PC-3 (cell line): ENCODE measurements around the gene FAM162A. TPM values are rescaled to one million over a fixed set of nuclear protein-coding genes. Genes with fewer than 3 reads are reported as not detected.

Experiments
- ATAC-seq: fragments of 200-7000 bp; cut with Tn5 transposase; 2 replicates; pipeline ENCODE4 v1.9.1; 2020; ENCODE audit warnings: mild to moderate bottlenecking, moderate library complexity
- BruUV-seq: library from RNA; stranded (reverse); fragments of 400-500 nt; replicated peaks from 2 replicates; lab custom pipeline; 2021; lab: Mats Ljungman, UMichigan
- CTCF ChIA-PET: fragments of 300-600 bp; sonication (Branson Sonifier 250); formaldehyde crosslinking; loops from one replicate; lab custom pipeline; 2022; ENCODE audit warnings: antibody characterized with exemption; lab: Charles Lee
- POLR2A ChIA-PET: fragments of 300-600 bp; sonication (Branson Sonifier 250); formaldehyde crosslinking; loops from one replicate; lab custom pipeline; 2022; ENCODE audit warnings: antibody characterized with exemption; ENCODE audit not compliant: unreplicated experiment; lab: Charles Lee
- DNase-seq: peaks from one replicate; pipeline ENCODE4 v3.0.0-alpha.2; 2015
- H2AFZ ChIP-seq: fragments of 300-600 bp; sonication (generic); 2 replicates; pipeline ENCODE4 v1.6.0; 2016; ENCODE audit warnings: antibody characterized with exemption, low read length
- H3F3A ChIP-seq: fragments of 300-600 bp; sonication (generic); one replicate; pipeline ENCODE4 v1.6.0; 2017; ENCODE audit warnings: antibody characterized with exemption, low read length, control low read depth, mild to moderate bottlenecking; ENCODE audit not compliant: unreplicated experiment
- H3K27ac ChIP-seq: fragments of 300-600 bp; sonication (generic); 2 replicates; pipeline ENCODE4 v1.5.1; 2016; ENCODE audit warnings: mild to moderate bottlenecking, low read length
- H3K27me3 ChIP-seq: fragments of 300-600 bp; sonication (generic); 2 replicates; pipeline ENCODE4 v1.6.1; 2016; ENCODE audit warnings: low read length, mixed read lengths
- H3K36me3 ChIP-seq: fragments of 300-600 bp; sonication (generic); 2 replicates; pipeline ENCODE4 v1.6.1; 2016; ENCODE audit warnings: low read depth, mixed run types, low read length, mixed read lengths
- H3K4me1 ChIP-seq: fragments of 300-600 bp; sonication (generic); 2 replicates; pipeline ENCODE4 v1.5.1; 2016; ENCODE audit warnings: low read length; ENCODE audit not compliant: insufficient read depth
- H3K4me2 ChIP-seq: fragments of 300-600 bp; sonication (generic); 2 replicates; pipeline ENCODE4 v1.6.0; 2016; ENCODE audit warnings: low read length
- H3K4me3 ChIP-seq: fragments of 300-600 bp; sonication (generic); 2 replicates; pipeline ENCODE4 v1.5.1; 2016; ENCODE audit warnings: mild to moderate bottlenecking, low read length, mixed read lengths
- H3K79me2 ChIP-seq: fragments of 300-600 bp; sonication (generic); 2 replicates; pipeline ENCODE4 v1.6.1; 2017; ENCODE audit warnings: low read length, mixed read lengths
- H3K9ac ChIP-seq: fragments of 300-600 bp; sonication (generic); 2 replicates; pipeline ENCODE4 v1.6.0; 2016; ENCODE audit warnings: mild to moderate bottlenecking, low read length
- H3K9me2 ChIP-seq: fragments of 300-600 bp; sonication (generic); replicated peaks from 2 replicates; pipeline ENCODE4 v1.6.1; 2016; ENCODE audit warnings: mixed run types, low read length, mixed read lengths
- H3K9me3 ChIP-seq: fragments of 300-600 bp; sonication (generic); 2 replicates; pipeline ENCODE4 v1.6.1; 2016; ENCODE audit warnings: low read length, mixed read lengths
- H4K20me1 ChIP-seq: fragments of 300-600 bp; sonication (generic); 2 replicates; pipeline ENCODE4 v1.6.1; 2016; ENCODE audit warnings: low read length, mixed read lengths
- EZH2 ChIP-seq: fragments of 300-600 bp; sonication (generic); IDR thresholded peaks from one replicate; pipeline ENCODE4 v1.6.1; 2017; ENCODE audit warnings: antibody characterized with exemption, mild to moderate bottlenecking, low read length; ENCODE audit not compliant: unreplicated experiment
- EZH2phosphoT487 ChIP-seq: fragments of 300-600 bp; sonication (generic); IDR thresholded peaks from 2 replicates; pipeline ENCODE4 v1.6.1; 2018; ENCODE audit warnings: mild to moderate bottlenecking, antibody characterized with exemption, low read length, borderline replicate concordance
- intact Hi-C: fragments of 100-400 bp; cut with micrococcal nuclease; formaldehyde crosslinking; loops from 2 replicates; pipeline ENCODE4 v1.9.0; 2023
- total RNA-seq: library from RNA; depleted of rRNA; stranded (reverse); fragments of >200 nt; gene quantifications from 2 replicates; pipeline ENCODE4 v1.2.3, GENCODE V29; 2014
- TF ChIP-seq, protein P1 (sequence below): fragments of 300-600 bp; sonication (generic); conservative IDR thresholded peaks from 2 replicates; pipeline ENCODE4 v1.5.1; 2017; ENCODE audit warnings: antibody characterized with exemption, low read depth, mild to moderate bottlenecking, low read length

Gene FAM162A
- total RNA-seq, 1 experiment from 2014 or later, result 126 TPM

DNA sequence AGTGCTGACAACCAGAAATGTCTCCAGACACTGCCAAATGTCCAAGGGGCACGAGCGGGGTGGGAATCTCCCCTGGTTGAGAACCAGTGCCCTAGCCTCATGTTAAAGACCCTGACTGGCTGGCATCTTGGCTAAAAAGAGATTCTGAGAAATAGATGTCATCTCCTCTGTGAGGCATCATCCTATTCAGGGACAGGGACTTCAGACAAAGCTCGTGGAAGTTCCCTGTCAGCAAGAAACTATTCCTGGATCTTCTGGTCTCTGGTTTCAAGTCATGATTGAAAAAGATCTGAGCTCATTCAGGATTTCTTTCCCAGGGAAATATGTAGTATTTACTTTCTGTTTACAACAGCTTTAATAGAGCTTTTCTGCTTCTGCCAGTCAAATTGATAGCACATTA, 21.0 kb downstream of the FAM162A start:
- DNase-seq, result no peak
- no peak overlapping the region for H3K9ac ChIP-seq
- no peak overlapping the region for H3K27ac ChIP-seq
- no peak for ATAC-seq
- H3K9me3 ChIP-seq, result no peaks in the 10 kb centered on the region
- H2AFZ ChIP-seq, result no peak overlapping the region
- no peak overlapping the region for H3K4me3 ChIP-seq
- H3K27me3 ChIP-seq, result no peaks in the 10 kb centered on the region
- no peaks in the 10 kb centered on the region for H3K4me1 ChIP-seq
- no peaks in the 10 kb centered on the region for H3F3A ChIP-seq
- H3K79me2 ChIP-seq, result no peaks in the 10 kb centered on the region
- intact Hi-C loops, result no loop called here
- no TSS peak for BruUV-seq
- H3K9me2 ChIP-seq, result no peaks in the 10 kb centered on the region
- POLR2A ChIA-PET, result no interaction called here
- H3K36me3 ChIP-seq, result peaks cover 43% of the 10 kb centered on the region; the same call in 1 of the 2 replicates
- H4K20me1 ChIP-seq, result no peaks in the 10 kb centered on the region
- no peak overlapping the region for H3K4me2 ChIP-seq
- CTCF ChIA-PET, result interaction anchor here (0.7 kb wide), 2 partner anchors 12 to 851 kb away, joined by 3 read pairs; no protein-coding TSS in a partner anchor
- TF ChIP-seq EZH2phosphoT487 (no peak), EZH2 (no peak)
- TF ChIP-seq, protein P1, sequence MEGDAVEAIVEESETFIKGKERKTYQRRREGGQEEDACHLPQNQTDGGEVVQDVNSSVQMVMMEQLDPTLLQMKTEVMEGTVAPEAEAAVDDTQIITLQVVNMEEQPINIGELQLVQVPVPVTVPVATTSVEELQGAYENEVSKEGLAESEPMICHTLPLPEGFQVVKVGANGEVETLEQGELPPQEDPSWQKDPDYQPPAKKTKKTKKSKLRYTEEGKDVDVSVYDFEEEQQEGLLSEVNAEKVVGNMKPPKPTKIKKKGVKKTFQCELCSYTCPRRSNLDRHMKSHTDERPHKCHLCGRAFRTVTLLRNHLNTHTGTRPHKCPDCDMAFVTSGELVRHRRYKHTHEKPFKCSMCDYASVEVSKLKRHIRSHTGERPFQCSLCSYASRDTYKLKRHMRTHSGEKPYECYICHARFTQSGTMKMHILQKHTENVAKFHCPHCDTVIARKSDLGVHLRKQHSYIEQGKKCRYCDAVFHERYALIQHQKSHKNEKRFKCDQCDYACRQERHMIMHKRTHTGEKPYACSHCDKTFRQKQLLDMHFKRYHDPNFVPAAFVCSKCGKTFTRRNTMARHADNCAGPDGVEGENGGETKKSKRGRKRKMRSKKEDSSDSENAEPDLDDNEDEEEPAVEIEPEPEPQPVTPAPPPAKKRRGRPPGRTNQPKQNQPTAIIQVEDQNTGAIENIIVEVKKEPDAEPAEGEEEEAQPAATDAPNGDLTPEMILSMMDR, result no peak

DNA sequence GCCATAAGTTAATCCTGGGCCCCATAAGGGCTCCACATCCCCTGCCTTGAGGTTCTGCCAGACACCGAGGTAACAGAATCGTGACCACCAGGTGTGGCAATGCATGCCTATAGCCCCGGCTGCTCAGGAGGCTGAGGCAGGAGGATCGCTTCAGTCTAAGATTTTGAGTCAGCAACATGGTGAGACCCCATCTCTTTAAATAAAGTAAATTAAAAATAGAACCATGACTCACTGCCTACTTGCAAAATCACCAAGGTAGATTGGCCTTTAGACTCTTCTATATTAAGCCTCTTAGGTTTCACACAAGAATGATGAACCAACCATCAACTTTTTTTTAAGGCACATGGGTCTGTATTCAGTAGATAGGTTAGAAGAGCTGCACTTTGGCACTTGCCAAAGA, 22.2 kb downstream of the FAM162A start:
- POLR2A ChIA-PET, result no interaction called here
- CTCF ChIA-PET, result no interaction called here
- ATAC-seq, result no peak

DNA sequence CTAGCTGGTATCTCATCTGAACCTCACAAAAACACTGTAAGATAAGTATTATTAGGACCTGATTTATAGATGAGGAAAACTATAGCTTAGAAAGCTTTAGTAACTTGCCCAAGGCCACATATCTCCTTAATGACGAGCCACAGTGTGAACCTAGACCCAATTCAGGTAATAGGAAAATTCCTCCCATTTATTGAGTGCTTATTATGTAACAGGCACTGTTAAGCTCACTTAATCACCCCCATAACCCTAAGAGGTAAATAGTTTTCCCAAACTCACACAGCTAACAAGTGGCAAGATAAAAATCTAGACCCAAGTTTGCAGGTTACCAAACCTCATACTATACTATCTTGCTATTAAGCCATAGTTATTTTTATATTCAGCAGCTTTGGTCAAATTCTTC, 24.0 kb downstream of the FAM162A start:
- Histone ChIP-seq H3K4me1 (no peaks in the 10 kb centered on the region), H3K27me3 (no peaks in the 10 kb centered on the region), H3K27ac (no peak overlapping the region), H3F3A (no peaks in the 10 kb centered on the region), H3K9ac (no peak overlapping the region), H2AFZ (no peak overlapping the region), H3K4me2 (no peak overlapping the region), H4K20me1 (no peaks in the 10 kb centered on the region), H3K9me3 (no peaks in the 10 kb centered on the region), H3K4me3 (no peak overlapping the region), H3K79me2 (peaks cover 13% of the 10 kb centered on the region), H3K9me2 (no peaks in the 10 kb centered on the region), H3K36me3 (peaks cover 52% of the 10 kb centered on the region)
- intact Hi-C loops, result no loop called here
- TF ChIP-seq EZH2phosphoT487, result no peak
- DNase-seq (no peak), ATAC-seq (no peak)
- ChIA-PET POLR2A (interaction anchor here (0.6 kb wide), 1 partner anchor 866 kb away, joined by 3 read pairs; no protein-coding TSS in a partner anchor), CTCF (no interaction called here)
- BruUV-seq, result no TSS peak

More for the DNA sequence above, 22.2 kb downstream of the FAM162A start:
- peaks cover 52% of the 10 kb centered on the region; the same call in 1 of the 2 replicates for H3K36me3 ChIP-seq
- BruUV-seq, result no TSS peak
- no peaks in the 10 kb centered on the region for H3K4me1 ChIP-seq
- H3K9me2 ChIP-seq, result no peaks in the 10 kb centered on the region
- no peaks in the 10 kb centered on the region for H4K20me1 ChIP-seq
- H3K79me2 ChIP-seq, result no peaks in the 10 kb centered on the region
- H3K4me2 ChIP-seq, result no peak overlapping the region
- no peaks in the 10 kb centered on the region for H3K27me3 ChIP-seq
- intact Hi-C loops, result no loop called here
- no peak overlapping the region for H3K9ac ChIP-seq
- no peak overlapping the region for H2AFZ ChIP-seq
- no peaks in the 10 kb centered on the region for H3K9me3 ChIP-seq
- no peak for TF ChIP-seq EZH2phosphoT487
- TF ChIP-seq EZH2, result no peak
- TF ChIP-seq, protein P1, result no peak
- no peak for DNase-seq
- no peaks in the 10 kb centered on the region for H3F3A ChIP-seq
- H3K27ac ChIP-seq, result no peak overlapping the region
- no peak overlapping the region for H3K4me3 ChIP-seq
